HEK293T (cell line): ENCODE data around the gene SORBS1.

Source experiments
- CTCF ChIA-PET: fragments of 350-600 bp; formaldehyde crosslinking; extraction: SDS; loops from one replicate; lab custom pipeline; 2021; ENCODE audit warnings: antibody characterized with exemption, inconsistent platforms; lab: Yijun Ruan, JAX
- POLR2A ChIA-PET: fragments of 350-600 bp; formaldehyde crosslinking; extraction: SDS; loops from one replicate; lab custom pipeline; 2020; ENCODE audit warnings: antibody characterized with exemption, inconsistent platforms; lab: Yijun Ruan, JAX
- DNase-seq: peaks from one replicate; pipeline ENCODE4 v3.0.0; 2012; ENCODE audit warnings: mixed read lengths; ENCODE audit errors: extremely low spot score
- ARNT ChIP-seq: fragments of 450-650 bp; IDR thresholded peaks from 2 replicates; pipeline ENCODE4 v1.6.1; 2017; ENCODE audit warnings: mild to moderate bottlenecking
- BHLHE40 ChIP-seq: fragments of 450-650 bp; IDR thresholded peaks from 2 replicates; pipeline ENCODE4 v1.6.1; 2016; ENCODE audit warnings: mild to moderate bottlenecking, moderate library complexity, borderline replicate concordance
- CTBP1 ChIP-seq: fragments of 450-650 bp; IDR thresholded peaks from 2 replicates; pipeline ENCODE4 v1.6.1; 2016; ENCODE audit warnings: borderline replicate concordance
- ELF4 ChIP-seq: fragments of 450-650 bp; IDR thresholded peaks from 2 replicates; pipeline ENCODE4 v1.6.1; 2017; ENCODE audit warnings: antibody characterized with exemption
- FOXA1 ChIP-seq: fragments of 450-650 bp; IDR thresholded peaks from 2 replicates; pipeline ENCODE4 v1.6.1; 2016; ENCODE audit warnings: mild to moderate bottlenecking
- FOXK2 ChIP-seq: fragments of 450-650 bp; IDR thresholded peaks from 2 replicates; pipeline ENCODE4 v1.6.1; 2016; ENCODE audit warnings: mild to moderate bottlenecking
- FOXM1 ChIP-seq: fragments of 450-650 bp; IDR thresholded peaks from 2 replicates; pipeline ENCODE4 v1.6.1; 2017; ENCODE audit warnings: mild to moderate bottlenecking, borderline replicate concordance
- HDGF ChIP-seq: fragments of 450-650 bp; IDR thresholded peaks from 2 replicates; pipeline ENCODE4 v1.6.1; 2017; ENCODE audit warnings: antibody characterized with exemption, borderline replicate concordance
- L3MBTL2 ChIP-seq: fragments of 450-650 bp; conservative IDR thresholded peaks from 2 replicates; pipeline ENCODE4 v1.6.1; 2016; ENCODE audit warnings: mild to moderate bottlenecking
- LEF1 ChIP-seq: fragments of 450-650 bp; IDR thresholded peaks from 2 replicates; pipeline ENCODE4 v1.6.1; 2017; ENCODE audit warnings: mild to moderate bottlenecking, borderline replicate concordance
- NFRKB ChIP-seq: fragments of 450-650 bp; IDR thresholded peaks from 2 replicates; pipeline ENCODE4 v1.6.1; 2016; ENCODE audit warnings: mild to moderate bottlenecking, moderate library complexity
- SP1 ChIP-seq: fragments of 450-650 bp; IDR thresholded peaks from 2 replicates; pipeline ENCODE4 v1.6.1; 2017
- SUZ12 ChIP-seq: fragments of 450-650 bp; IDR thresholded peaks from 2 replicates; pipeline ENCODE4 v1.6.1; 2016; ENCODE audit warnings: mild to moderate bottlenecking
- TARDBP ChIP-seq: fragments of 450-650 bp; IDR thresholded peaks from 2 replicates; pipeline ENCODE4 v1.6.1; 2016
- ZNF384 ChIP-seq: fragments of 450-650 bp; IDR thresholded peaks from 2 replicates; pipeline ENCODE4 v1.6.1; 2016
- TF ChIP-seq, protein P1 (sequence below): fragments of 450-650 bp; IDR thresholded peaks from 2 replicates; pipeline ENCODE4 v1.6.1; 2016

SORBS1 gene

DNA sequence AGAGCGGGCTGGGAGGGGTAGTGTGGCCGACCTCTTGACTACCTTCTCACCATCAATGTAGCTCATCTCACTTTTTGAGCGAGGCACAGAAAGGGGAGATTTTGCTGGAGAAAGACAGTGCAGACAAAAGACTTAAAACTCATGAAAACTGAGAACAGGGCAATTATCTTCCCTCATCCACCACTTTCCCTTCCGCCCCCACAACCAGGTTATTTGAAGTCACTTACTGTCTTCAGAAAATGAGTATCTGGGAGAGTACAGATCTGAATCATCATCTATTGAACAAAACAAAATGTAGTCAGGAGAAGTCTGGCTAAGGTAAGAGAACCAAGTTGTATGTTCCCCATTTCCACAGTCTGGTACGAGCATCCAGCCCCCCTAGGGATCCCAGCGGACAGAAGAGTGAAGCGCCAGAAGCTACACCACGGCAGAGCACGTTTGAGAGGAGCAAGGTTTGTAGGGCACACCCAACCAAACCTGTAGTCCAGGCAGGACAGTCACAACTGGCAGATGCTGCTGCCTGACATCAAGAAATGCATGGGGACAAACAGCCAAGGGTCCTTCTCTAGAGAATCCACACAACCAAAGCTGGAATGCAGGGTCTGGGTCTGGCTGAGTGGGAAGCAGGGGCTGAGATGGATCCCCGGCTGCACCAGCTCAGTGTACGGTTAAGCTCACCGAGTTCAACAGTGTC lies 177.0 kb downstream of the SORBS1 start:
- ChIA-PET CTCF (interaction anchor here (1.7 kb wide), 1 partner anchor 10 kb away, joined by 13 read pairs; no protein-coding TSS in a partner anchor), POLR2A (no interaction called here)
- DNase-seq: no peak
- TF ChIP-seq BHLHE40: no peak
- no peak for TF ChIP-seq NFRKB
- no peak for TF ChIP-seq SUZ12
- no peak for TF ChIP-seq ELF4
- TF ChIP-seq L3MBTL2: no peak
- TF ChIP-seq FOXK2: no peak
- no peak for TF ChIP-seq HDGF
- no peak for TF ChIP-seq ZNF384
- TF ChIP-seq, protein P1, sequence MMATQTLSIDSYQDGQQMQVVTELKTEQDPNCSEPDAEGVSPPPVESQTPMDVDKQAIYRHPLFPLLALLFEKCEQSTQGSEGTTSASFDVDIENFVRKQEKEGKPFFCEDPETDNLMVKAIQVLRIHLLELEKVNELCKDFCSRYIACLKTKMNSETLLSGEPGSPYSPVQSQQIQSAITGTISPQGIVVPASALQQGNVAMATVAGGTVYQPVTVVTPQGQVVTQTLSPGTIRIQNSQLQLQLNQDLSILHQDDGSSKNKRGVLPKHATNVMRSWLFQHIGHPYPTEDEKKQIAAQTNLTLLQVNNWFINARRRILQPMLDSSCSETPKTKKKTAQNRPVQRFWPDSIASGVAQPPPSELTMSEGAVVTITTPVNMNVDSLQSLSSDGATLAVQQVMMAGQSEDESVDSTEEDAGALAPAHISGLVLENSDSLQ: no peak
- no peak for TF ChIP-seq CTBP1
- TF ChIP-seq TARDBP: no peak
- no peak for TF ChIP-seq FOXM1
- no peak for TF ChIP-seq FOXA1
- TF ChIP-seq SP1: no peak
- TF ChIP-seq LEF1: no peak
- TF ChIP-seq ARNT: no peak

DNA sequence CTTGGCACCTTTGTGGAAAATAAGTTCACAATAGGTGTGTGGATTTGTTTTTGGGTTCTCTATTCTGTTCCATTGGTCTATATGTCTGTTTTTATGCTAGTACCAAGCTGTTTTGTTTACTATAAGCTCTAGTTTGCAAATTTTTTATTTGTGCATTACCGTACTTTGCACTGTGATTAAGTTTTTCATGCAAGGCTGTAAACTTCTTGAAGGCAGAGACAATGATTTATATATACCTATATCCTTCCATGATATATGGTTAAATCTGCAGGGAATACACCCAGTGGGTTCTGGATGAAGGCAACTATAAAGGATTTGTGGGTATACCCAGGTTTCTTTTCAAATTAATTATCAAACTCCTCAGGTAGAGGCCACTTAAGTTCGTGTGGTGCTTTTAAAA lies 178.6 kb downstream of the SORBS1 start:
- ChIA-PET POLR2A (no interaction called here), CTCF (interaction anchor here (0.6 kb wide), 1 partner anchor 24 kb away, joined by 3 read pairs; no protein-coding TSS in a partner anchor)
- no peak for DNase-seq
- TF ChIP-seq L3MBTL2: no peak
- TF ChIP-seq FOXK2: no peak
- TF ChIP-seq TARDBP: no peak
- TF ChIP-seq CTBP1: no peak
- no peak for TF ChIP-seq FOXM1
- TF ChIP-seq SP1: no peak
- no peak for TF ChIP-seq FOXA1
- TF ChIP-seq BHLHE40: no peak
- TF ChIP-seq, protein P1: no peak
- no peak for TF ChIP-seq ELF4
- TF ChIP-seq LEF1: no peak
- no peak for TF ChIP-seq ZNF384
- no peak for TF ChIP-seq HDGF
- TF ChIP-seq ARNT: no peak
- TF ChIP-seq NFRKB: no peak
- no peak for TF ChIP-seq SUZ12

DNA sequence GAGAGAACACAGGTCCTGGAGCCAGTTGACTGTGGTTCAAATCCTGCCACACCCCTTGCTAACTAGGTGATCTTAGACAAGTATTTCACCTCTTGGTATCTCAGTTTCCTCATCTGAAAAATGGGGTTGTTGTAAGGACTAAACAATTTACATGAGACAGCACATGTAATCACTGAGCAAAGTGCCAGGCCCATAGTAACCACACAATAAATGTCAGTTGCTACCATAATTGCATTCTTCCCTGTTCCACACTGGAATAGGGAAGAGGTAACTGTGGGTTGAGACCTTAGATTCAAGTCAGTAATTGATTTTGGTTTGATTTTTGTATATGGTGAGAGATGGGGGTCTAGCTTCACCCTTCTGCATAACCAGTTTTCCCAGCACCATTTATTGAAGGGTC lies 179.0 kb downstream of the SORBS1 start:
- CTCF ChIA-PET: interaction anchor here (0.6 kb wide), 1 partner anchor 23 kb away, joined by 3 read pairs; no protein-coding TSS in a partner anchor
- no peak for TF ChIP-seq SP1
- TF ChIP-seq ELF4: no peak

DNA sequence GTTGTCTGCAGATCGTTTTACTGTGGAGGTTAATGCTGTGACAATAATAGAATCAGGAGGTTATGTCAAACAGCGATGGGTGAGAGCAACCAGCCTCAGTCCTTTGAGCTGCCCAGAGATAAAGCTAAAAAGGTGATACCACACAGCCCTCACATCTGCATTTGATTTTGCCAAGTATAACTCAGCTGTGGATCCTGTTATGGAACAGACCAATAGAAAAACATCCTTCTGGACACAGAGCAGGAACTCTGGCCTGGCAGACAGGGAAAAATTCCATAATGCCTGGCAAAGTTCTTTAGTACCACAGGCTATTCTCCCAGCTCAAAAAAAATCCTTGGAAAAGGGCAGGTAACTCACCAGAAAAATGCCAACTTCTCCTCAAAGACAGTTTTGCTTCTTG lies 183.2 kb downstream of the SORBS1 start:
- no peak for DNase-seq
- ChIA-PET CTCF (interaction anchor here (0.8 to 5.4 kb wide), 3 partner anchors 15 to 225 kb away, joined by 3 to 68 read pairs (median 3); no protein-coding TSS in a partner anchor), POLR2A (no interaction called here)
- TF ChIP-seq FOXM1 (no peak), SUZ12 (no peak), FOXA1 (no peak), ELF4 (no peak), TARDBP (no peak), ZNF384 (no peak), LEF1 (no peak), HDGF (no peak), CTBP1 (no peak), ARNT (no peak)
- TF ChIP-seq, protein P1: no peak

More for the DNA sequence above, 179.0 kb downstream of the SORBS1 start:
- POLR2A ChIA-PET: no interaction called here
- DNase-seq: no peak

DNA sequence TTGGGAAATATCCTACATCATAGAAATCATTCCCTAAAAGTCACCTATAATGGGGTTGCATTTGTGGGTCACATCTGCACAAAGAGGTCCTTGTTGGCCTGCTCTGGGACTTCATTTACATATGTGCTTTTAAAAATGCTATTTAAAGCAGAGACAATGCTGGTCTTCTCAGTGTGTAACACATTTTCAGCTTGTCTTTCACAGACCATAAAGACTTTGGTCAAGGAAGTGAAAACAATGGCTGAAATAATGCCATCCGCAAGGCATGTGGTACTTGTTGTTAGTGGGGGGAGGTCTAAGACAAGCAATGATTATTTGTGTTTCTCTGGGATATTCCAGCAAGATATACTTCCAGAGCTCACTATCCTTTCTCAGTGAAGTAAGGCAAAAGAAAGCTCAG lies 185.8 kb downstream of the SORBS1 start:
- no peak for DNase-seq
- CTCF ChIA-PET: interaction anchor here (0.7 to 5.4 kb wide), 8 partner anchors 9 to 466 kb away, joined by 3 to 68 read pairs (median 11); no protein-coding TSS in a partner anchor
- TF ChIP-seq FOXM1: no peak
- no peak for TF ChIP-seq BHLHE40
- TF ChIP-seq FOXK2: no peak
- no peak for TF ChIP-seq L3MBTL2
- no peak for TF ChIP-seq TARDBP
- POLR2A ChIA-PET: no interaction called here

DNA sequence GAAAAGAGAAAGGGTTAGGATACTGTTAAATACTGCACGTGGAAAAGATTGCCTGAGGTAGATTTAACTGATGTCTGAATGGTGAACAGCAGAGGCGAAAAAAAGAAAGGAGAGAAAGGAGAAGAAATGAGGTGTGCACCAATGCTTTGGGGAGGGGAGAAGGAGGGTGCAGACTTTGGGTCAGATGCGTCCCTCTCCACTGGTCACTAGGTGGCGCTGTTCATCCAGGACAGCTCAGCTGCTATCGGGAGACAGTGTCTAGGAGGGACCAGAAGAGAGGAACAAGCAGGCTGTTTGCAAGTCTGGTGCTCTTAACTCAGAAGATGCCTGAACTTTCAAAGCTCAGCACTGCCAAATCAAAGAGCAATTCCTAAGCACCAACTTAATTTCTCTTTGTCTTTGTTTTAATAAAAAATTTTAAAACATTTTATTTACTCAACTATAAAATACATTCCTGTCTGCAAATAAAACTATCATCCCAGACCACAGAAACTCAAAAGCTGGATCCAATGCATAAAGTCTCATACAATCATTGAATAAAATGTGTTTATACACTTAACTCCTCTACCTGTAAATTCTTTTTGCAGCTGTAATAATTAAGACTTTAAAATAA lies 186.5 kb downstream of the SORBS1 start:
- DNase-seq: peak; percentile 90
- ChIA-PET CTCF (interaction anchor here (0.5 to 5.4 kb wide), 16 partner anchors 8 to 467 kb away, joined by 3 to 68 read pairs (median 4); no protein-coding TSS in a partner anchor), POLR2A (no interaction called here)
- TF ChIP-seq BHLHE40: no peak
- no peak for TF ChIP-seq CTBP1
- no peak for TF ChIP-seq L3MBTL2
- no peak for TF ChIP-seq FOXK2
- TF ChIP-seq SP1: no peak
- TF ChIP-seq ZNF384: no peak
- no peak for TF ChIP-seq HDGF
- no peak for TF ChIP-seq FOXA1
- TF ChIP-seq ELF4: no peak
- no peak for TF ChIP-seq ARNT
- no peak for TF ChIP-seq SUZ12
- no peak for TF ChIP-seq NFRKB
